Ishikawa (cell line): Measurements from ENCODE around the gene NLRP9.

ENCODE experiments used
- CEBPB ChIP-seq: IDR thresholded peaks from 2 replicates; pipeline ENCODE4 v1.6.1; 2012
- CREB1 ChIP-seq: IDR thresholded peaks from 2 replicates; pipeline ENCODE4 v1.6.1; 2012; ENCODE audit warnings: low read depth
- EGR1 ChIP-seq: IDR thresholded peaks from 2 replicates; pipeline ENCODE4 v1.6.1; 2012
- EP300 ChIP-seq: IDR thresholded peaks from 2 replicates; pipeline ENCODE4 v1.6.1; 2012; ENCODE audit warnings: borderline replicate concordance
- FOXM1 ChIP-seq: IDR thresholded peaks from 2 replicates; pipeline ENCODE4 v1.6.1; 2012; ENCODE audit warnings: low read depth, borderline replicate concordance
- NFIC ChIP-seq: IDR thresholded peaks from 2 replicates; pipeline ENCODE4 v1.6.1; 2012
- RAD21 ChIP-seq: IDR thresholded peaks from 2 replicates; pipeline ENCODE4 v1.6.1; 2012; ENCODE audit warnings: low read depth
- TAF1 ChIP-seq: IDR thresholded peaks from 2 replicates; pipeline ENCODE4 v1.6.1; 2012; ENCODE audit warnings: low read depth, mild to moderate bottlenecking
- TCF12 ChIP-seq: IDR thresholded peaks from 2 replicates; pipeline ENCODE4 v1.6.1; 2012; ENCODE audit warnings: low read depth
- TEAD4 ChIP-seq: IDR thresholded peaks from 2 replicates; pipeline ENCODE4 v1.6.1; 2012
- YY1 ChIP-seq: IDR thresholded peaks from 2 replicates; pipeline ENCODE4 v1.6.1; 2012; ENCODE audit warnings: low read depth
- ZBTB7A ChIP-seq: IDR thresholded peaks from 2 replicates; pipeline ENCODE4 v1.6.1; 2012; ENCODE audit warnings: low read depth
- TF ChIP-seq, protein P1 (sequence below): IDR thresholded peaks from 2 replicates; pipeline ENCODE4 v1.6.1; 2012
- TF ChIP-seq, protein P2 (sequence below): IDR thresholded peaks from 2 replicates; pipeline ENCODE4 v1.6.1; 2012
- TF ChIP-seq, protein P3 (sequence below): IDR thresholded peaks from 2 replicates; pipeline ENCODE4 v1.6.1; 2012; ENCODE audit warnings: low read depth, mild to moderate bottlenecking

NLRP9 gene

DNA sequence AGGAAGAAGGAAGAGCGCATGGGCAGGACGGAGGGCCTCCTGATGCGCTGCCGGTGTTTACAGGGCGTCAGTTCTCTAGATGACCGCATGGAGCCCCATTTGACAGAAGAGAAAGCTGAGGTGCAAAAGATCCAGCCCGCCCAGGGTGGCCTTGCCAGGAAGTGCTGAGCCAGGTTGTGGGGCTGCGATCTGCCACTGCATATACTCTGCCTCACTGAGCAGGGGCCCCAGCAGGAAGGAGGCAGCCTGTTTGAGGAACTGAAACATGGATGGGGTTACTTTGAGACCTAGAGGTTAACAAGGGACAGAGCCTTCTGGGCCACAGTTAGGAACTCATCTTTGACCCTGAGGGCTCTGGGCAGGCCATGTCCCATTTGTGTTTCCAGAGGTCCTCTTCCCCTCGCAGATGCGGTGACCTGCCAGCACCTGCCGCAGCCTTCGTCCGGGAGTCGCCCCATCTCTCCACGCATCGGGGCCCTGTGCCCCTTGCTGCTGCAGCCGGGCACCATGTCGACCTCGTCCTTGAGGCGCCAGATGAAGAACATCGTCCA lies 60.0 kb downstream of the NLRP9 start:
- TF ChIP-seq CEBPB = no peak
- TF ChIP-seq EGR1 = no peak
- no peak for TF ChIP-seq RAD21
- TF ChIP-seq, protein P1, sequence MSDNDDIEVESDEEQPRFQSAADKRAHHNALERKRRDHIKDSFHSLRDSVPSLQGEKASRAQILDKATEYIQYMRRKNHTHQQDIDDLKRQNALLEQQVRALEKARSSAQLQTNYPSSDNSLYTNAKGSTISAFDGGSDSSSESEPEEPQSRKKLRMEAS = no peak

DNA sequence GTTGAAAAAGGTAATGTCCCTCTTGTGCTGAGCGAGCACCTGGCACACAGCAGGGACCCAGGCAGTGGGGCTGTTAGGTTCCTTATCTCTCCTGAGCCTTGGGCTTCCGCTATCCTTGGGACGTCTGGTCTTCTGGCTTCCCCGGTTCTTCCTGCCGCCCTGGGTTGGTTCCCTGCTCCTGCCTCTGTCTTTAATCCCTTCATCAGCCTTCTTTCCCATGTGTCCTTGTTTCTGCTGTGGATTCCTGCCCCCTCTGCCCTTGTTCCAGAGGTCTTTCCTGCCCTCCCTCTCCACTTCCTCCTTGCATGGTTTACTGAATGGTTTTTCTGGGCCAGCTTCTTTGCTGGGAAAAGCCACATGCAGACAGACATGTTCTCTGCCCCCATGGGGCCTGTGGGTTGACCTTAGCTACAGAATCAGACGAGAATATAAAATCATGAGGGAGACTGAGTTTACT lies 60.6 kb downstream of the NLRP9 start:
- TF ChIP-seq, protein P1 = no peak
- TF ChIP-seq TCF12 (no peak), TEAD4 (no peak), FOXM1 (no peak), YY1 (no peak), CEBPB (no peak), NFIC (no peak), ZBTB7A (no peak), CREB1 (no peak), EP300 (no peak), TAF1 (no peak), EGR1 (no peak), RAD21 (no peak)
- TF ChIP-seq, protein P2, sequence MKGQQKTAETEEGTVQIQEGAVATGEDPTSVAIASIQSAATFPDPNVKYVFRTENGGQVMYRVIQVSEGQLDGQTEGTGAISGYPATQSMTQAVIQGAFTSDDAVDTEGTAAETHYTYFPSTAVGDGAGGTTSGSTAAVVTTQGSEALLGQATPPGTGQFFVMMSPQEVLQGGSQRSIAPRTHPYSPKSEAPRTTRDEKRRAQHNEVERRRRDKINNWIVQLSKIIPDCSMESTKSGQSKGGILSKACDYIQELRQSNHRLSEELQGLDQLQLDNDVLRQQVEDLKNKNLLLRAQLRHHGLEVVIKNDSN = no peak
- TF ChIP-seq, protein P3, sequence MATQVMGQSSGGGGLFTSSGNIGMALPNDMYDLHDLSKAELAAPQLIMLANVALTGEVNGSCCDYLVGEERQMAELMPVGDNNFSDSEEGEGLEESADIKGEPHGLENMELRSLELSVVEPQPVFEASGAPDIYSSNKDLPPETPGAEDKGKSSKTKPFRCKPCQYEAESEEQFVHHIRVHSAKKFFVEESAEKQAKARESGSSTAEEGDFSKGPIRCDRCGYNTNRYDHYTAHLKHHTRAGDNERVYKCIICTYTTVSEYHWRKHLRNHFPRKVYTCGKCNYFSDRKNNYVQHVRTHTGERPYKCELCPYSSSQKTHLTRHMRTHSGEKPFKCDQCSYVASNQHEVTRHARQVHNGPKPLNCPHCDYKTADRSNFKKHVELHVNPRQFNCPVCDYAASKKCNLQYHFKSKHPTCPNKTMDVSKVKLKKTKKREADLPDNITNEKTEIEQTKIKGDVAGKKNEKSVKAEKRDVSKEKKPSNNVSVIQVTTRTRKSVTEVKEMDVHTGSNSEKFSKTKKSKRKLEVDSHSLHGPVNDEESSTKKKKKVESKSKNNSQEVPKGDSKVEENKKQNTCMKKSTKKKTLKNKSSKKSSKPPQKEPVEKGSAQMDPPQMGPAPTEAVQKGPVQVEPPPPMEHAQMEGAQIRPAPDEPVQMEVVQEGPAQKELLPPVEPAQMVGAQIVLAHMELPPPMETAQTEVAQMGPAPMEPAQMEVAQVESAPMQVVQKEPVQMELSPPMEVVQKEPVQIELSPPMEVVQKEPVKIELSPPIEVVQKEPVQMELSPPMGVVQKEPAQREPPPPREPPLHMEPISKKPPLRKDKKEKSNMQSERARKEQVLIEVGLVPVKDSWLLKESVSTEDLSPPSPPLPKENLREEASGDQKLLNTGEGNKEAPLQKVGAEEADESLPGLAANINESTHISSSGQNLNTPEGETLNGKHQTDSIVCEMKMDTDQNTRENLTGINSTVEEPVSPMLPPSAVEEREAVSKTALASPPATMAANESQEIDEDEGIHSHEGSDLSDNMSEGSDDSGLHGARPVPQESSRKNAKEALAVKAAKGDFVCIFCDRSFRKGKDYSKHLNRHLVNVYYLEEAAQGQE = no peak

DNA sequence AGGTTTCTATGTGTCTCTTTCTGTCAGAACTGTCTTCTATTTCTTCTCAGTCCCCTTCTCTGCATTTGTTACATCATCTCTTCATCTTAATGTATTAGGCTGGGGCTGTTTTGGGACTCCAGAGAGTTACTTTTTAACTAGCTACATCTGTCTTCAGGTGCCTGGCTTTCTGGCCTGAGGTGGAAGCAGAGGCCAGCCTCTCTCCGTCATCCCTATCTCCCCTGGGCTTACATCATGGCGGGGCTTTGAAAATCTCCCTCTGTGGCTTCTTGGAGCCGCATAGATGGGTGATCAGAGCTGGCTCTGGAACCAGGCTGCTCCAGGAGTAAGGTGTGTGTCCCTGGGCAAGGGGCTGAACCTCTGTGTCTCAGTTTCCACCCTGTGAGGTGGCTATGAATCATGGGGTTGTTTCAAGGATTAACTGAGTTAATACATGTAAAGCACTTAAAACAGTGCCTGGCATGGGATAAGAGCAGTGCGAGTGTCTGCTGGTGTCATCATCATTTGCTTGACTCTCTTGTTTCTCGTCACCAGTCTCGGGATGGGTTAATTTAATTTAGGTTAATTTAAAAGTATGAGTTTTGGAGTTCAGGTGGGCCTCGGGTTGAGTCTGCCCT lies 61.2 kb downstream of the NLRP9 start:
- TF ChIP-seq, protein P2 = no peak
- TF ChIP-seq, protein P1 = no peak
- TF ChIP-seq CREB1 (no peak), FOXM1 (no peak)

DNA sequence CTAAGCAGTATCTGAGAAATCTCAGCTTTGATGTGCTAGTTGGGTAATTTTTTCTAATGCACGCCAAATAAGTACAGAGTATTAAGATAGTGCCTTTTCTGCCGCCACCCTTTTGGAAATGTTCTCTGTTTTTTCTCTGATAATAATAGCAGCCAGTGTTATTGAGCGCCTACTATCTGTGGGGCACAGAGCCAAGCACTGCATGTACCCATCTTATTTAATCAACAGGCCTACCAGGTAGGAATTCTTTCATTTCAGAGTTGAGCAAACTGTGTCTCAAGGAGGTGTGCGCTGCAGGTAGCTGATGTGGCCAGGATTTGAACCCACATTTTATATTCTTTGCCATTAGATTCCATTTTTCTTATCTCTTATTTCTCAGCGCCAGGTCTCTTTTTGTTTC lies 61.8 kb downstream of the NLRP9 start:
- TF ChIP-seq, protein P2 = no peak
- TF ChIP-seq CREB1 (no peak), YY1 (no peak), TAF1 (no peak), TCF12 (no peak), TEAD4 (no peak), ZBTB7A (no peak), FOXM1 (no peak), RAD21 (no peak), CEBPB (no peak), EP300 (no peak), NFIC (no peak), EGR1 (no peak)
- TF ChIP-seq, protein P1 = no peak
- TF ChIP-seq, protein P3 = no peak

DNA sequence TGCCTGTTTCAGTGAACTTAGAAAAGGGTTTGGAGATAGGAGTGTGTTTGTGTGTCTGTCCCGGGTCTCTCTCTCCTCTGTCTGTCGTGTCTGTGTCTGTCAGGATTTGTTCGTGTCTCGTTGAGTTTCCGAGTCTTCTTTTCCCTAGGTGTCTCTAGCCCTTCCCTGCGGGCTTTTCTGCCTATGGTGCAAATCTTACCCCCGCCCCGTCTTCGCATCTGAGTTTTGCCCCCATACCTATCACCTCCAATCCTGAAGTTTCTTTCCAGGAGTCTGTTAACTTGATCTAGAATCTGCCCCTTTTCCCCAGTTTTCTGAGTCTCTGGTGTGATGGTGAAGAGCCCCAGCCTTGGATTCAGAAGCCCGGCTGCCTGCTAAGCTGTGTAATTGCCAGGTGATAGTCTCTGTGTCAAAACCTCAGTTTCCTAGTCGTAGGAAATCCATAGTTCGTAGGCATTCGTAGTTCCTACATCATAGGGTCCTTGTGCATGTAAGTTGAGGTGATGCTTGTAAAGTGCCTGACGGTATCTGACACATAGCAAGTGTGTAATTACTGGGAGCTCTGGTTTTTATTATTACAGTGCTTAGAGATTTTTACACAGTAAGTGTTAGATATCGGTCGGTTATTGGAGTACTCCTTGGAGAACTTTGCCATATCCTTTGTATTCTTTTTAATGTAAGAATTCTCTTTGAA lies 62.4 kb downstream of the NLRP9 start:
- TF ChIP-seq CREB1 = no peak
- TF ChIP-seq EGR1 = no peak
- no peak for TF ChIP-seq TCF12
- TF ChIP-seq YY1 = no peak
- no peak for TF ChIP-seq CEBPB
- TF ChIP-seq, protein P2 = no peak
- TF ChIP-seq, protein P3 = no peak
- TF ChIP-seq RAD21 = no peak
- no peak for TF ChIP-seq NFIC
